ENCODE measurements around the gene KIF3B.
"Not testable (repeated sequence)": the region's sequence is repeated elsewhere in the genome, so short reads cannot be mapped to it uniquely, and the experiment has no call there.

Gene KIF3B

GRCh38 chr20:32320305-32320704, 42.9 kb downstream of the KIF3B start:
- DNase-seq, result no peak
- in situ Hi-C loops (cut with HindIII; ENCODE audit: low pct_ligation_motif_present, low pct_unique_long_range_greater_than_20kb, low sequenced_read_pairs), result no loop called here

DNA sequence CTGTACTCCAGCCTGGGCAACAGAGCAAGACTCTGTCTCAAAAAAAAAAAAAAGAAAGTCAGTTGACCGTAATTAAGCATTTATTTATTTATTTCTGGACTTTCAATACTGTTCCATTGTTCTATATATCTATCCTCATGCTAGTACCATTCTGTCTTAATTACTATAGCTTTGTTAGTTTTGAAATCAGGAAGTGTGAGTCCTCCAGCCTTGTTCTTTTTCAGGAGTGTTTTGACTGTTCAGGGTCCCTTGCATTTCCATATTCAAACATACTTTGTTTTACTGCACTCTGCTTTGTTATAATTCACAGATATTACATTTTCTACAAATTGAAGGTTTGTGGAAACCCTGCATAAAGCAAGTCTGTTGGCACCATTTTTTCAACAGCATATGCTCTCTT, 43.9 kb downstream of the KIF3B start:
- in situ Hi-C loops (cut with HindIII; ENCODE audit: low pct_ligation_motif_present, low pct_unique_long_range_greater_than_20kb, low sequenced_read_pairs), result no loop called here
- DNase-seq, result no peak

DNA sequence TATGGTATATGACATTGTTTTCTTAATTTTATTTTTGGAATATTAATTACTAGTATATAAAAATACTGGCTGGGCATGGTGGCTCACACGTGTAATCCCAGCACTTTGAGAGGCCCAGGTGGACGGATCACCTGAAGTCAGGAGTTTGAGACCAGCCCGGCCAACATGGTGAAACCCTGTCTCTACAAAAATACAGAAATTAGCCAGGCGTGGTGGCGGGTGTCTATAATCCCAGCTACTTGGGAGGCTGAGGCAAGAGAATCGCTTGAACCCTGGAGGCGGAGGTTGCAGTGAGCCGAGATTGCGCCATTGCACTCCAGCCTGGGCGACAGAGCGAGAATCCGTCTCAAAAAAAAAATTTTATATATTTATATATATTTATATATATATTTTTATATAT, 44.8 kb downstream of the KIF3B start:
- DNase-seq; in situ Hi-C loops (cut with HindIII; ENCODE audit: low pct_ligation_motif_present, low pct_unique_long_range_greater_than_20kb, low sequenced_read_pairs): not testable (repeated sequence)

GRCh38 chr20:32323761-32324160, 46.3 kb downstream of the KIF3B start:
- in situ Hi-C loops (cut with HindIII; ENCODE audit: low pct_ligation_motif_present, low pct_unique_long_range_greater_than_20kb, low sequenced_read_pairs); DNase-seq: not testable (repeated sequence)

DNA sequence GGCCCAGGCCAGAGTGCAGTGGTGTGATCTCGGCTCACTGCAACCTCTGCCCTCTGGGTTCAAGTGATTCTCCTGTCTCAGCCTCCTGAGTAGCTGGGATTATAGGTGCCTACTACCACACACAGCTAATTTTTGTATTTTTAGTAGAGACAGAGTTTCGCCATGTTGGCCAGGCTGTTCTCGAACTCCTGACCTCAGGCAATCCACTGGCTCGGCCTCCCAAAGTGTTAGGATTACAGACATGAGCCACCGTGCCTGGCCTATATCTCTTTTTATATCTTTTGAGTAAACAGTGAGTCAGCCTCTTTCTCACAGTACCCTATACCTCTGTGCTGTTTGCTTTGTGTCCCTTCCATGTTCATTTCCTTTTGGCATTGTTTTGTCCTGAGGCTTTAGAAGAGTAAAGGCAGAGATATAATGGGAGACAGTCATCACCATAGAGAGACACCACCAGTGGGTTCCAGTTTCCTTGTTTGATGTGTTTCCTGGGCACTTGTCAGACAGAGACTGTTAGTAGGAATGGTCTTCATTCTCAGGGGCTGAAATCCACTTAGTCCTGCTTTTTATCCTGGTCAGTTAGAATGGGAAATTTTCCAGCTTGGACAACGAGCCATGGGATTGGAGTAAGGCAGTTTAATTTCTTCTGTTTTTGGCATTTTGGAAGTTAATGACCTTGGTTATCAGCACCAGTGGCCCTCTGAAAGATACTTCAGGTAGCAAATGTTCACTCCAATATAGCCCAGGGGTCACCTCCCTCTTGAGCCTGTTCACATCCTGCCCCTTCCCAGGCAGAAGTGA, 48.5 kb downstream of the KIF3B start:
- in situ Hi-C loops (cut with HindIII; ENCODE audit: low pct_ligation_motif_present, low pct_unique_long_range_greater_than_20kb, low sequenced_read_pairs), result no loop called here
- DNase-seq, result peak; percentile 41

GRCh38 chr20:32326504-32326845, 49.0 kb downstream of the KIF3B start:
- peak; percentile 17 for DNase-seq
- in situ Hi-C loops (cut with HindIII; ENCODE audit: low pct_ligation_motif_present, low pct_unique_long_range_greater_than_20kb, low sequenced_read_pairs), result no loop called here

- in situ Hi-C loops (cut with HindIII; ENCODE audit: low pct_ligation_motif_present, low pct_unique_long_range_greater_than_20kb, low sequenced_read_pairs), result no loop called here
Measured at GRCh38 chr20:32327087-32327681, 49.7 kb downstream of the KIF3B start.

GRCh38 chr20:32329817-32330554, 52.5 kb downstream of the KIF3B start:
- DNase-seq, result no peak
- in situ Hi-C loops (cut with HindIII; ENCODE audit: low pct_ligation_motif_present, low pct_unique_long_range_greater_than_20kb, low sequenced_read_pairs), result no loop called here

More at GRCh38 chr20:32327087-32327681, 49.7 kb downstream of the KIF3B start:
- DNase-seq, result peak; percentile 63

GRCh38 chr20:32330555-32330897, 53.1 kb downstream of the KIF3B start:
- no peak for DNase-seq
- in situ Hi-C loops (cut with HindIII; ENCODE audit: low pct_ligation_motif_present, low pct_unique_long_range_greater_than_20kb, low sequenced_read_pairs), result no loop called here

DNA sequence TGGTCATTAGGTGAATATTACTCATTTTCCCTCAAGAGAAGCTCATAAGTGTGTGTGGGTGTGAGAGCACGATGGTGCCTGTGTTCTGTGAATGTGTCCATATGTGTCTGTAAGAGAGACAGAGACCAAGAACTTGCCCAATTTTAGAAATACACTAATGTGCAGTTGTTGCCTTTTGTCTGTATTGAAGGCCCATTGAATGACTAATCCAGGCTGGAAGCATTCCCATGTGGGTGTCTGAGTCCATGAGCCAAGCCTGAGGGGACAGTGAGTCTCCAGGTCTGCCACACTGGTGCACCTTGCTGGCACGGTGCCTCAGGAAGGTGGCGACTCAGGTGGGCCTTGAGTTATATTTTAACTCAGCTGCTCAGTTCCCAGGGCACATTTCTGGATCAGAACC, 55.2 kb downstream of the KIF3B start:
- DNase-seq, result no peak
- in situ Hi-C loops (cut with HindIII; ENCODE audit: low pct_ligation_motif_present, low pct_unique_long_range_greater_than_20kb, low sequenced_read_pairs), result no loop called here

- in situ Hi-C loops (cut with HindIII; ENCODE audit: low pct_ligation_motif_present, low pct_unique_long_range_greater_than_20kb, low sequenced_read_pairs), result no loop called here
- no peak for DNase-seq
Measured at GRCh38 chr20:32333181-32333987, 55.9 kb downstream of the KIF3B start.

- in situ Hi-C loops (cut with HindIII; ENCODE audit: low pct_ligation_motif_present, low pct_unique_long_range_greater_than_20kb, low sequenced_read_pairs), result no loop called here
- no peak for DNase-seq
Measured at GRCh38 chr20:32333988-32334885, 56.8 kb downstream of the KIF3B start.

DNA sequence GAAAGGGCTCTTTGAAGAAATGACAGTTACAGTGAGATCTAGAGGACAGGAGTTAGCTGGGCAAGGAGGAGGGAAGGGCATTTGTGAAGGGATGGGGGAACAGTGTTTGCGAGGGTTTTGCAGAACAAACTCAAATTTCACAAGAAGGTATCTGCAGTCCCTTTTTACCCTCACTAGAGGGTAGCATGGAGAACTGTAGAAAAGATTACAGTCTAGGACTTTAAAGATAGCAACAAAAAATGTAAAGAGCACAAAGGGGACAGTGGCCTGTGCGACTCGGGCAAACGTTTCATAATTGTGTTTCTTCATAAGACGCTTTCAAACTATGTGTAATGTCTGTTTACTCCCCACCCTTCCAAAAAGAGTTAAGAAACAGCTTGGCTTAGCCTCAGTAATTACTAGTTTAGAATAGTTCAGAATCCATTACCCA, 59.5 kb downstream of the KIF3B start:
- DNase-seq, result peak; percentile 53
- in situ Hi-C loops (cut with HindIII; ENCODE audit: low pct_ligation_motif_present, low pct_unique_long_range_greater_than_20kb, low sequenced_read_pairs), result no loop called here

DNA sequence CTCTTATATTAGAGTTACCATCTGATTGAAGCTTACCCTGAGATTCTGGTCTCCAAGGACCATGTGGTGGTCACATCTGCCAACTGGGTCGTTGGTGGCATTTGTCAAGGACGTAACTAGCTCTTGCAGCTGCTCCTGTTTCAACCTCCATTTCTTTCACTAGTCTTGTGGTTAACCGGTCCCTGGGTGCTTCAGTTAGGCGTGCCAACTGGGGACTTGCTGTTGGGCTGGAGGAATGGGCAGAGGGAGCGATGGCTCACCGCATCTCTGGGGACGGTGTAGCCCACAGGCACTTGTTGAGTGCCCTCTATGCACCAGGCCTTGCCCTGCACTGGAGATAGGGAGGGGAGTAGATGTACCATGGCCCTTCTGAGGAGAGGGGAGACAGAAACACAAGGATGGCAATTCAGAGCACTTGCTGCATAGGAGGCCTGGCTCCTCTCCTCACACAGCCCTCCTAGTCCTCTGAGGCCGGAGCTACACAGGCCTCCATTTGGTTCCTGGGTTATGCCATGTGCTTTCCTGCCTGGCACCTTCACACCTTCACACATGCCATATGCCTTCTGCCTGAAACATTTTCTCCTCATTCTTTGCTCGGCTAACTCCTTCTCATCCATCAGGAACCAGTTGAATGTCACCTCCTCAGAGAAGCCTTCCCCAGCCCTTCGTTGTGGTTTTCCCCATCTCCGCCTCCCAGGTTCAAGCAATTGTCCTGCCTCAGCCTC, 60.6 kb downstream of the KIF3B start:
- in situ Hi-C loops (cut with HindIII; ENCODE audit: low pct_ligation_motif_present, low pct_unique_long_range_greater_than_20kb, low sequenced_read_pairs), result no loop called here
- DNase-seq, result no peak

- in situ Hi-C loops (cut with HindIII; ENCODE audit: low pct_ligation_motif_present, low pct_unique_long_range_greater_than_20kb, low sequenced_read_pairs), result no loop called here
- no peak for DNase-seq
Measured at GRCh38 chr20:32338665-32339064, 61.2 kb downstream of the KIF3B start.

- in situ Hi-C loops (cut with HindIII; ENCODE audit: low pct_ligation_motif_present, low pct_unique_long_range_greater_than_20kb, low sequenced_read_pairs), result no loop called here
- peak; percentile 30 for DNase-seq
Measured at GRCh38 chr20:32339116-32339515, 61.7 kb downstream of the KIF3B start.

- DNase-seq; in situ Hi-C loops (cut with HindIII; ENCODE audit: low pct_ligation_motif_present, low pct_unique_long_range_greater_than_20kb, low sequenced_read_pairs): not testable (repeated sequence)
Measured at GRCh38 chr20:32341053-32341452, 63.6 kb downstream of the KIF3B start.
